OCI-M2 (cell line): ENCODE measurements around the gene CXCL12.

Experiments
- DNase-seq: peaks from one replicate; lab custom pipeline; 2025; ENCODE audit not compliant: unreplicated experiment; lab: John Stamatoyannopoulos, UW

Gene CXCL12

DNA sequence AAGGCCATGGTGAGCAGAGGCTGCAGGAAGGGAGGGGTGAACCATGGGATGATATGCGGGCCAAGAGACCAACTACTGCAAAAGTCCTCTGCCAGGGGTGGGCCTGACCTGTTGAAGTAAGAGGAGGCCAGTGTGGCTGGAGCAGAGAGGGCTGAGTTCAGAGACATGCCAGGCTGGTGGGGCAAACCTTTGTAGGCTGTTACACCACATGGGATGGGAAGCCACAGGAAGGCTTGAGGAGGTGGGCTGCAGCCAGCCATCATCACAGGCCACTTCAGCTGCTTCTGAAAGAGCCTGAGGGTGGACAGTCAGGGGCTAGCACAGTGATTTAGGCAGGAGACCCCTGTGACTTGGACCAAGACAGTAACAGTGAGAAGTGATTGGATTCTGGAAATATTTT, 20.3 kb downstream of the CXCL12 start:
- DNase-seq = no peak

DNA sequence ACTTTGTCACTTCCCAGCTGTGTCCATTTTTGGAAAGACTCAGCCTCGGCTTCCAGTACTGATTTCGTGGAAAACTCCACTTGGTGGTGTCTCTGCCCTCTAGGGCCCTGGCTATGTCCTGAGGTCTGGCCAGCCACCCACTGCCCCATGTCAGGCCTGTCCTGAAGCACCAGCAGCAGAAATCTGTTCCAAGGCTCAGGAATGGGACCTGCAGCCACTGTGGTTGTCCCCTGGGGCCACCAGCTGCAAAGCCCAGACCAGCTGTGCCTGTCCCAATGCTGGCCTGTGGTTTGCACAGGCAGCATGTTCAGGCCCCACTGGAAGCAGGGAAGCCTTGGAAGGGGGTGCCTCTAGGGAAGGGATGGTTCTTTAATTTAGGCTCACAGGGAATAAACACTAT, 21.2 kb downstream of the CXCL12 start:
- DNase-seq = no peak

- DNase-seq = no peak
Observed at GRCh38 chr10:44362866-44363711, 21.8 kb downstream of the CXCL12 start.

- DNase-seq = no peak
Observed at GRCh38 chr10:44361109-44361508, 23.8 kb downstream of the CXCL12 start.

DNA sequence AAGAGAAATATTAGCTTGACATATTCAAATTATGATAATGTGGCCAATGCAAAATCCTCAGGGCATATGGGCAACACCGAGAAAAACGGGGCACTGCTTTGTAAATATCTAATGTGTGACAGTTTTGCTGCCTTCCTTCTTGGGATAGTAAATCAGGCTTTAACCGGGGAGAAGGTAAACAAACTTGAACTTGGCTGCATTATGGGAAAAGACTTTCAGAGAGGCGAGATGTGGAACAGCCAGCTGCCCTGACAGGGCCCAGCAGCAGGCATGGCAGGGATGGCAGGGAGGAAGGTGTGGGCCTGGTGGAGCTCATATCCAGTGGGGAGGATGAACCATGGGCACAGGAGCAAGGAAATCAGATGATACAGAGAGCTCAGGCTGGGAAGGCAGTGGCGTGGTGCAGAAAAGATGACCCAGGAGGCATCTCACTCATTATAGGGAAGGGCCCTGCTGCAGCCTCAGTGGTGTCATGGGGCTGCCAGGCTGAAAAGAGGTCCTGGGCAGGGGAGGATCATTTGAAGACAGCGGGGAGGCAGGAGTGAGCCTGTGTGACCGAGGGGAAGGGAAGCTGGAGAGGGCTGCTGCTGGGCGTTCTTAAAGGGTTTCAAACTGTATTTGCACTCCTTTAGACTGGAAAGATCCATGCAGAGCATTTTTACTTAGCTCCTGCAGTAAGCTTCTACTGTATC, 26.7 kb downstream of the CXCL12 start:
- no peak for DNase-seq

GRCh38 chr10:44357023-44357540, 27.8 kb downstream of the CXCL12 start:
- no peak for DNase-seq

GRCh38 chr10:44356139-44357022, 28.5 kb downstream of the CXCL12 start:
- DNase-seq = no peak

- no peak for DNase-seq
Observed at GRCh38 chr10:44355630-44356029, 29.3 kb downstream of the CXCL12 start.

DNA sequence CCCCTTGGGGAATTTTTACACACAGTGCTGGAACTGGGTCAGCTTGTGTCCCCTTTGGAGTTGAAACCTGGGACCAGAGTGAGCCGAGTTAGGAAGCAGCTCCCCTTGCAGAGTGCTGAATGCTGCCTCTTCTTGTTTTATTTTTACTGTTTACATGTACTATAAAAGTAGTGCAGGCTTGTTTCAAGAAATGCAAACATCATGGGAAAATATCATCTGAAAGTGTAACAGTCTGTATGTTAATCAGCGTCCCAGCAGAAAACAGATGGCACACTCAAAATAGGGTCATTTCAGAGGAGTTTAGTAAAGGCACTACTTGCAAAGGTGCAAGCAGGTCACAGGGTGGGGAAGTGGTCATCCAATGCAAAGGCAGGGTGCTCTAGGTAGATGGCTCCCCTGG, 30.1 kb downstream of the CXCL12 start:
- no peak for DNase-seq

GRCh38 chr10:44353721-44354120, 31.2 kb downstream of the CXCL12 start:
- DNase-seq = no peak

DNA sequence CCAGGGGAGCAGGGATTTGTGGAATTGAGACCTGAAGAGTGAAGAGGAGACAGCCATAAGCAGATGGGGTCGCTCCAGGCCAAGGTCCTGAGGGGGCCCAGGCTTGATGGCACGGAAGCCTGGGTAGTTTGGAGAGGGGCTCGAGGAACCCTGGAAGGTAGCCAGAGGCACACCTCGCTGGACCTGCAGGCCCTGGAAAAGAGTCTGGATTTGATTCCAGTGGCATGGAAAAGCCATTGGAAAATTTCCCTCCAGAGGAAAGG, 31.8 kb downstream of the CXCL12 start:
- no peak for DNase-seq

DNA sequence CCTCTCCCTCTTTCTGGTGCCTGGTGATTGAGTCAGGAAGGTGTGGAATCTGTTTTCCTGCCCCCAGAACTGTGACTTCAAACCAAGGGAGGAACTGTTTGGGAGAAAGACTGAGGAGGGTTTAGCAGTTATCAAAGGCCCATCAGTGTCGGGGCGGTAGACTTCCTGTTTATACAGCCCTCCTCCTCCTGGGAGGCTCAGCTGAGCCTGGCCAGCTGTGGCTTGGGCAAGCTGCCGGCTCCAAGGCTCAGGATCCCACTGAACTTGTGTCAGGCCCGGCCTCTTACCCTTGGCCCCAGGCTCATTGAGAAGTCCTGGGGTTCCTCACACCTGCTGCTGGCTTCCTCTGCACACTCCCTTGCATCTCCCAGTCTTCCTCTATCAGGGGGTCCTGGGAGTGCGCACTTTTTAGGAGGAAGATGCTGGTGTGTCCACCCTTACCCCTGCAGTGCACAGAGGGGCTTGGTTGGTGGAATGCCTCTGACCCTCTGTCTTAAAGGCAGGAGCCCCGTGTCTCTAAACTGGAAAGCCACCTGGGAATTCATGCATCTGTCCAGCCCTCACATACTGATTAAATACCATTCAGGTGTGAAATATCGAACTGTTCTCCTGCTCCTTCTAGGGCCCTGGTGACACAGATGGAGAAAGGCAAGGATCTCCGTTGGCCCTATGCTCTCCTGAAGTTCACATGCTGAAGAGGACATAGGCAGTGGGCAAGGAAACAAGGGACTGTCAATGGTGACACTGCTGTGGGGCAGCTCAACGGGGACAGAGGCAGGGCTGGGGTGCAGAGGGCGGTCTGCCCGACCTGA, 32.4 kb downstream of the CXCL12 start:
- no peak for DNase-seq

DNA sequence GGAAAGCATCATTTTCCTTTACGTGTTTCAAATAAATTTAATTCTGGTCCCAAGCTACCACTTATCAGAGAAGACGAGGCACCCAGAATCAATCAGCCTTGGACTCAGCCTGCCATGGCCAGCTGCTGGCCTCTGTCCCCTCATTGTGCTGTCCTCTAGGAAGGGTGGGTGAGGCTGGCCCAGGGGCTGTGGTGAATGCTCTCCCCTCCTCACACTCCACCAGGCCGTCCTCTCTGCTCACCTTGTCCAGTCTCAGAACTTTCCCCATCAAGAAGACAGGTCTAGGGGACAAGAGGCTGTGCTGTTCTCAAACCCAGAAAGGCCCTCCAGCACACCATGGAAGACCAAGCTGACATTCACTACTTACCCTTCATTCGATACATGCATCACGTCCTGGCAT, 36.4 kb downstream of the CXCL12 start:
- DNase-seq = no peak

- DNase-seq = no peak
Observed at GRCh38 chr10:44347609-44348400, 37.1 kb downstream of the CXCL12 start.

- DNase-seq = no peak
Observed at GRCh38 chr10:44344727-44345126, 40.2 kb downstream of the CXCL12 start.

- no peak for DNase-seq
Observed at GRCh38 chr10:44343843-44344242, 41.1 kb downstream of the CXCL12 start.

DNA sequence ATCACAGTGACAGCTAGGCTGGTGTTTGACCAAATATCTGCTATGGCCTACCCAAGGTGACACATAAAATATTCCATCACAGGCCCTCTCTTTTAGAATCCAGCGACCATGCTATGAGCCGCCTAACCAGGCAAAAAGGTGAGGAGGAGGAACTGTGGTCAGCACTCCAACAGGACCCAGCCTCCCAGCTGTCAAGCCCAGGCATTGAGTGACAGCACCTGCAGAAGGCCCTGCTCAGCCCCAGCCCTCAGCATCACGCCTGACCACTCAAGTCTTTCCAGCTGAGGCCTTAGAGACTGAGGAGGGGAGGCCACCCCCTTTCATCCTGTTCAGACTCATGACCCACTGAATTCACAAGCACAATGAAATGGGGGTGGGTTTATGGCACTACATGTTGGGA, 43.0 kb downstream of the CXCL12 start:
- DNase-seq = no peak

GRCh38 chr10:44340557-44340956, 44.3 kb downstream of the CXCL12 start:
- DNase-seq = no peak

DNA sequence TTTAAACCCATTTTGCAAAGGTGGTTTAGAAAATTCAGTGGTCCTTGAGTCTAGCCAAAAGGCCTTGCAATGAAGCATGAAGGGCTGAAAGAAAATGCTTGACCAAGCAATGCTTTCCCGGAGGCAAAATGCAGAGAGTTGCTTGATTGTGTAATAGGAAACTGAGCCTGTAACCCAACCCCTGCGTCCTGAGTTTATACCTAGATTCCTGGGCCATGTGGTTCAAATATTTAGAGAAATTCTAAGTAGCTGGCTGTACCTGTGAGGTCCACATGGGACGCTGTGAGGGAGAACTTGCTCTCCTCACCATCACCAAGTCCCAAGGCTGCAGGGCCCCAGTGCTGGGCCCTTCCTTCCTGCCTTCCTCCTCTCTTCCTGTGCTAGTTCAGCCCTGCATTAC, 45.7 kb downstream of the CXCL12 start:
- DNase-seq = no peak

DNA sequence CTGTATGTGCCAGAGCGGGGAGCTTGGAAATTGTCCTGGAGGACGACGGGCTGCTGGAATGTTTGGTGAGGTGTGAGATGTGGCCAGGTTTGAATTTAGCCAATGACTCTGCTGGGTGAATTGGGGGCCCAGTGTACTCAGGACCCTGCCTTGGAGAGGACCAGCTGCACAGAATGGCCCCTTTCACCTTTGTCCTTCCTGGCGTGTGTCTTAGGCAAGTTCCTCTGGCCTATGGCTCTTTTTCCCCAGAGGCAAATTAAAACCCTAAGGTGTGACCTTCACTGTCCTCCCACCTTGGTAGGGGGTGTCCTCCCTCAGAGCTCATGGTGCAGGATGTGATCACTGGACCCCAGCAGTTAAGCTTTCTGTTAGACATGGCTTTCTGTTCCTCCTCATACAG, 47.8 kb downstream of the CXCL12 start:
- DNase-seq = no peak
